Trophoblast cell (in vitro differentiated cells and primary cell): Measurements from ENCODE around the gene C1orf232.

ENCODE experiments used
- DNase-seq, 2 donors: peaks; one replicate each; pipeline ENCODE4 v3.0.0-alpha.2; 2016
- H2AFZ ChIP-seq: 2 replicates; pipeline ENCODE4 v1.6.1; 2013; ENCODE audit warnings: low read length, moderate library complexity, mild to moderate bottlenecking; ENCODE audit not compliant: insufficient read depth, poor library complexity
- H2AK5ac ChIP-seq: 2 replicates; pipeline ENCODE4 v1.6.1; 2013; ENCODE audit warnings: mild to moderate bottlenecking, low read length
- H2BK120ac ChIP-seq: 2 replicates; pipeline ENCODE4 v1.6.1; 2013; ENCODE audit warnings: low read length, mild to moderate bottlenecking, moderate library complexity; ENCODE audit not compliant: insufficient read depth, poor library complexity
- H2BK12ac ChIP-seq: 2 replicates; pipeline ENCODE4 v1.6.1; 2013; ENCODE audit warnings: mild to moderate bottlenecking, low read length, moderate library complexity
- H2BK5ac ChIP-seq: 2 replicates; pipeline ENCODE4 v1.6.1; 2013; ENCODE audit warnings: low read length, low read depth, moderate library complexity, mild to moderate bottlenecking; ENCODE audit not compliant: poor library complexity
- H3K14ac ChIP-seq: 2 replicates; pipeline ENCODE4 v1.6.1; 2013; ENCODE audit warnings: mild to moderate bottlenecking, low read length
- H3K18ac ChIP-seq: 2 replicates; pipeline ENCODE4 v1.6.1; 2013; ENCODE audit warnings: mild to moderate bottlenecking, low read length
- H3K23ac ChIP-seq: 2 replicates; pipeline ENCODE4 v1.6.1; 2013; ENCODE audit warnings: low read length
- H3K27ac ChIP-seq: 2 replicates; pipeline ENCODE4 v1.5.1; 2013; ENCODE audit warnings: low read depth, mild to moderate bottlenecking, inconsistent platforms, low read length, moderate library complexity
- H3K27me3 ChIP-seq: 2 replicates; pipeline ENCODE4 v1.6.1; 2013; ENCODE audit warnings: inconsistent platforms, mild to moderate bottlenecking, low read length, moderate library complexity; ENCODE audit not compliant: insufficient read depth
- H3K36me3 ChIP-seq, 2 experiments: 1 replicate in 1 of 2; 2 replicates in 1 of 2; pipeline ENCODE4 v1.6.1; 2013; ENCODE audit warnings: low read length in 2 of 2, mild to moderate bottlenecking in 2 of 2, moderate library complexity in 1 of 2; ENCODE audit not compliant: insufficient read depth in 2 of 2, control insufficient read depth in 1 of 2
- H3K4ac ChIP-seq: 2 replicates; pipeline ENCODE4 v1.6.1; 2013; ENCODE audit warnings: low read depth, mild to moderate bottlenecking, low read length, moderate library complexity
- H3K4me1 ChIP-seq, 2 experiments: 1 replicate in 1 of 2; 2 replicates in 1 of 2; pipeline ENCODE4 v1.6.1; 2013; ENCODE audit warnings: low read length in 2 of 2, mild to moderate bottlenecking in 2 of 2, moderate library complexity in 1 of 2; ENCODE audit not compliant: insufficient read depth in 2 of 2, control insufficient read depth in 1 of 2
- H3K4me2 ChIP-seq: 2 replicates; pipeline ENCODE4 v1.6.1; 2013; ENCODE audit warnings: inconsistent platforms, mild to moderate bottlenecking, low read length, moderate library complexity
- H3K4me3 ChIP-seq: 2 replicates; pipeline ENCODE4 v1.5.1; 2013; ENCODE audit warnings: mild to moderate bottlenecking, low read depth, low read length, inconsistent platforms
- H3K79me1 ChIP-seq: one replicate; pipeline ENCODE4 v1.6.1; 2013; ENCODE audit warnings: low read length
- H3K79me2 ChIP-seq: 2 replicates; pipeline ENCODE4 v1.6.1; 2013; ENCODE audit warnings: low read length, mild to moderate bottlenecking; ENCODE audit not compliant: control insufficient read depth, insufficient read depth, poor library complexity
- H3K9ac ChIP-seq: 2 replicates; pipeline ENCODE4 v1.6.1; 2013; ENCODE audit warnings: mild to moderate bottlenecking, low read length
- H3K9me3 ChIP-seq: 2 replicates; pipeline ENCODE4 v1.6.1; 2013; ENCODE audit warnings: low read depth, mild to moderate bottlenecking, control low read depth, inconsistent platforms, low read length; ENCODE audit not compliant: insufficient read depth
- H4K12ac ChIP-seq: 2 replicates; pipeline ENCODE4 v1.6.1; 2013; ENCODE audit warnings: low read depth, mild to moderate bottlenecking, low read length, moderate library complexity
- H4K8ac ChIP-seq: 2 replicates; pipeline ENCODE4 v1.6.1; 2013; ENCODE audit warnings: low read depth, mild to moderate bottlenecking, low read length, moderate library complexity
- H4K91ac ChIP-seq: one replicate; pipeline ENCODE4 v1.6.1; 2013; ENCODE audit warnings: low read depth, mild to moderate bottlenecking, low read length, moderate library complexity
- WGBS: extraction: QIAGEN DNeasy Blood & Tissue Kit; methylation state at CpG from one replicate; pipeline ENCODE4 v1.1.7; 2013; ENCODE audit warnings: missing lambda C conversion rate; ENCODE audit not compliant: insufficient read length, insufficient coverage; ENCODE audit errors: extremely low coverage; 5-methylcytosine and 5-hydroxymethylcytosine counted together

Gene C1orf232

GRCh38 chr1:26164861-26165842 is 3.6 kb downstream of the C1orf232 start:
- WGBS = no CpG with 5 or more reads among the region's 19 CpGs
- Histone ChIP-seq H2AK5ac (no peak overlapping the region), H4K12ac (peak overlapping the region; percentile 28), H3K4me3 (no peak overlapping the region), H3K4ac (no peak overlapping the region), H3K79me2 (peaks cover 9% of the 10 kb centered on the region), H3K79me1 (peaks cover 12% of the 10 kb centered on the region), H3K27ac (no peak overlapping the region), H3K4me2 (peak overlapping the region; percentile 80), H3K23ac (no peak overlapping the region), H2BK120ac (no peak overlapping the region), H3K9me3 (peaks cover 2% of the 10 kb centered on the region), H2BK12ac (peak overlapping the region; percentile 16), H3K36me3 (no peaks in the 10 kb centered on the region), H3K14ac (no peak overlapping the region), H2BK5ac (no peak overlapping the region), H2AFZ (no peak overlapping the region), H3K27me3 (peaks cover 18% of the 10 kb centered on the region), H4K91ac (no peak overlapping the region), H4K8ac (peak overlapping the region; percentile 86), H3K4me1 (peaks cover 14 to 22% of the 10 kb centered on the region in 2 experiments), H3K9ac (no peak overlapping the region), H3K18ac (no peak overlapping the region)
- DNase-seq = no peak

DNA sequence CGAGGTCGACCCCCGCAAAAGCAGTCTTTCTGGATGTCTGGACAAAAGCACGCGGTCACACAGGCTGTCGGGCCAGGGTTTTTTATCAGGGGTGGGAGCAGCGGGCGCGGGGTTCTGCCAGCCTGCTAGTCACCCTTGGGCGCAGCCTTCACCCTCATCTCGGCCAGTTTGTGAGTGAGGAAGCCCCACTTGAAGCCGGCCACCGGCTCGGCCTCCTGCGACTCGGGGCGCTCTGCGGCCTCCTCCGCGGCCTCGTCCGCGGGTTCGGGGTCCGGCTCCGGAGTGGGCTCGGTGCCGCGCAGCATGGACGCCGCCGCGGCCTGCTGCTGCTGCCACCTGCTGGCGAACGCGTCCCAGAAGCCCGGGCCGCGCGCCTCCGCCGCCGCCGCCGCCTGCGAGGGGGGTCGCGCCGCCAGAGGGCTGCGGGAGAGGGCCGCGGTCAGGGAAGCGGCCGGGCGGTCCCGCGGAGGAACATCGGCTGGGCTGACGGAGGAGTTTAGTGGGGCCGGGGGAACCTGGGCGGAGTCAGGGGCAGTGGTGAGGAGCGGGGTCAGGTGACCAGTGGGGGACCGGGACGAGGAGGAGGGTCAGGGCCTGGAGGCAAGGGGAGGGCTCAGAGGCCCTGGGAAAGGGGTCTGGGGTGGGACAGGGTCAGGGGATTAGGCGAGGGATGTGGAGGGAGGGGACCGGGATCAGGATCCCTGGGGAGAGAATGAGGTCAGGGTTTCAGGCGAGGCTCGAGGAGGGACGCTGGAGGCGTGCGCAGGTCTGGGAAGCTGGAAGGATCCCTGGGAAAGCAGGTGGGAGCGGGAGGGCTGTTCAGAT is 4.5 kb downstream of the C1orf232 start:
- peaks cover 2% of the 10 kb centered on the region for H3K9me3 ChIP-seq
- peak overlapping the region; percentile 55 for H3K4me3 ChIP-seq
- H3K9ac ChIP-seq = no peak overlapping the region
- H2AK5ac ChIP-seq = no peak overlapping the region
- peak overlapping the region; percentile 49 for H4K12ac ChIP-seq
- peak overlapping the region; percentile 89 for H2BK12ac ChIP-seq
- peak overlapping the region; percentile 86 for H4K8ac ChIP-seq
- peaks cover 18% of the 10 kb centered on the region for H3K27me3 ChIP-seq
- peak overlapping the region; percentile 80 for H3K4me2 ChIP-seq
- H3K4ac ChIP-seq = no peak overlapping the region
- peak in 1 of 2 donors; percentile 62 for DNase-seq
- H3K14ac ChIP-seq = peak overlapping the region; percentile 65
- H4K91ac ChIP-seq = peak overlapping the region; percentile 80
- H3K27ac ChIP-seq = no peak overlapping the region
- no peak overlapping the region for H3K23ac ChIP-seq
- peaks cover 10% of the 10 kb centered on the region for H3K79me1 ChIP-seq
- H2BK5ac ChIP-seq = peak overlapping the region; percentile 57
- peaks cover 5% of the 10 kb centered on the region for H3K79me2 ChIP-seq
- H3K4me1 ChIP-seq = peaks cover 17 to 26% of the 10 kb centered on the region in 2 experiments
- H3K36me3 ChIP-seq = no peaks in the 10 kb centered on the region
- peak overlapping the region; percentile 95 for H2AFZ ChIP-seq
- peak overlapping the region; percentile 25 for H3K18ac ChIP-seq
- no CpG with 5 or more reads among the region's 72 CpGs for WGBS
- H2BK120ac ChIP-seq = peak overlapping the region; percentile 68

DNA sequence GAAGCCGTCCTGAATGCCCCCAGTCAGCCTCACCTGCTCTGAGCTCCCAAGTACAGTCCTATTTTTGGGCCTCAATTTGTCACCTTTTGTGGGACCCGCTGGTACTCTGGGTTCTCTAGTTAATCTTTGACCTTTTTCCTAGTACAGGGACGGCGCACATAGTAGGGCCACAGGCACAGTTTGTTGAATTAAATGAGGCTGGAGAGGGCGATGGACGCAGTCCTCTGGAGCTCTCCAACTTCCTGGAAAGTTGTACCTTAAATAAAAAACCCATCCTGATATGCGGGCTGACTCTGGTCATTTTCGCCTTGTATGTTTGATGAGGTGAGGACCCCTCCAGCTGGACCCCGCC is 5.1 kb downstream of the C1orf232 start:
- Histone ChIP-seq H3K4ac (no peak overlapping the region), H3K9me3 (peaks cover 2% of the 10 kb centered on the region), H2BK120ac (no peak overlapping the region), H3K4me1 (peaks cover 23 to 32% of the 10 kb centered on the region in 2 experiments), H4K8ac (no peak overlapping the region), H2AFZ (no peak overlapping the region), H3K9ac (no peak overlapping the region), H2BK12ac (no peak overlapping the region), H3K27me3 (peaks cover 18% of the 10 kb centered on the region), H3K27ac (no peak overlapping the region), H3K4me2 (peak overlapping the region; percentile 80), H3K79me1 (peaks cover 10% of the 10 kb centered on the region), H3K23ac (no peak overlapping the region), H3K36me3 (no peaks in the 10 kb centered on the region), H3K4me3 (no peak overlapping the region), H3K14ac (no peak overlapping the region), H4K91ac (no peak overlapping the region), H3K79me2 (peaks cover 5% of the 10 kb centered on the region), H3K18ac (no peak overlapping the region), H4K12ac (no peak overlapping the region), H2AK5ac (no peak overlapping the region), H2BK5ac (no peak overlapping the region)
- DNase-seq = no peak
- WGBS = no CpG with 5 or more reads among the region's 9 CpGs

- H3K79me1 ChIP-seq = peaks cover 15% of the 10 kb centered on the region
- H4K12ac ChIP-seq = no peak overlapping the region
- no peak overlapping the region for H3K14ac ChIP-seq
- H2BK5ac ChIP-seq = no peak overlapping the region
- H2BK120ac ChIP-seq = no peak overlapping the region
- H3K36me3 ChIP-seq = no peaks in the 10 kb centered on the region
- H4K8ac ChIP-seq = no peak overlapping the region
- H3K4me1 ChIP-seq = peaks cover 31 to 40% of the 10 kb centered on the region in 2 experiments
- no peak overlapping the region for H3K23ac ChIP-seq
- H2AFZ ChIP-seq = peak overlapping the region; percentile 50
- no CpG with 5 or more reads among the region's 21 CpGs for WGBS
- H2AK5ac ChIP-seq = no peak overlapping the region
- H3K4me3 ChIP-seq = peak overlapping the region; percentile 49
- peak overlapping the region; percentile 24 for H2BK12ac ChIP-seq
- peaks cover 5% of the 10 kb centered on the region for H3K79me2 ChIP-seq
- no peak overlapping the region for H3K18ac ChIP-seq
- H4K91ac ChIP-seq = no peak overlapping the region
- H3K4ac ChIP-seq = no peak overlapping the region
- H3K27ac ChIP-seq = no peak overlapping the region
- H3K27me3 ChIP-seq = peaks cover 18% of the 10 kb centered on the region
- H3K9ac ChIP-seq = no peak overlapping the region
- peak overlapping the region; percentile 90 for H3K4me2 ChIP-seq
- no peak for DNase-seq
- H3K9me3 ChIP-seq = peaks cover 2% of the 10 kb centered on the region
Observed at GRCh38 chr1:26162220-26162709, 6.5 kb downstream of the C1orf232 start.
